Suprapubic skin (tissue), 4 donors: ENCODE data around the gene JPH2. TPM values are rescaled to one million over a fixed set of nuclear protein-coding genes. Genes with fewer than 3 reads are reported as not detected.
A peak's percentile ranks its signal among the peaks of the same experiment; 100 is the strongest.

Experiments used
- DNase-seq, 2 donors: peaks; one replicate each; pipeline ENCODE4 v3.0.0-alpha.2; 2019; ENCODE audit warnings: low spot score in 2 of 2
- H3K27ac ChIP-seq: fragments of 200-600 bp; sonication (generic); one replicate; pipeline ENCODE4 v1.5.1; 2019
- H3K27me3 ChIP-seq: fragments of 200-600 bp; sonication (generic); one replicate; pipeline ENCODE4 v1.5.1; 2019
- H3K36me3 ChIP-seq: fragments of 200-600 bp; sonication (generic); one replicate; pipeline ENCODE4 v1.5.1; 2019
- H3K4me1 ChIP-seq: fragments of 200-600 bp; sonication (generic); one replicate; pipeline ENCODE4 v1.5.1; 2019
- H3K4me3 ChIP-seq: fragments of 200-600 bp; sonication (generic); one replicate; pipeline ENCODE4 v1.5.1; 2019; ENCODE audit warnings: mild to moderate bottlenecking
- H3K9me3 ChIP-seq: fragments of 200-600 bp; sonication (generic); one replicate; pipeline ENCODE4 v1.5.1; 2019
- CTCF ChIP-seq, 2 donors: fragments of 200-600 bp in 1 of 2; fragments of 450-650 bp in 1 of 2; sonication (generic) in 1 of 2; IDR thresholded peaks; one replicate each; pipeline ENCODE4 v1.5.1; 2016 to 2019; ENCODE audit warnings: antibody characterized with exemption in 2 of 2, mild to moderate bottlenecking in 1 of 2, moderate library complexity in 1 of 2
- EP300 ChIP-seq: sonication (generic); formaldehyde crosslinking; IDR thresholded peaks from one replicate; pipeline ENCODE4 v1.6.1; 2017; ENCODE audit warnings: antibody characterized with exemption
- POLR2A ChIP-seq, 2 donors: fragments of 450-650 bp; IDR thresholded peaks; one replicate each; pipeline ENCODE4 v1.6.1; 2017; ENCODE audit warnings: antibody characterized with exemption in 2 of 2, mild to moderate bottlenecking in 2 of 2, moderate library complexity in 2 of 2
- POLR2AphosphoS5 ChIP-seq, 3 donors: sonication (generic); formaldehyde crosslinking; IDR thresholded peaks; one replicate each; pipeline ENCODE4 v1.6.1; 2017; ENCODE audit warnings: antibody characterized with exemption in 3 of 3
- WGBS: methylation state at CpG from one replicate; pipeline ENCODE4 v1.1.5; 2018; 5-methylcytosine and 5-hydroxymethylcytosine counted together
- total RNA-seq, 4 donors: library from RNA; depleted of rRNA; stranded (reverse); fragments of >200 nt; gene quantifications; one replicate each; pipeline ENCODE4 v1.1.0, GENCODE V29; 2016

The JPH2 gene
- total RNA-seq, 4 donors from 2014 or later: 3.8 to 5.0 (median 4.5) TPM

GRCh38 chr20:44154521-44155001 is 32.4 kb downstream of the JPH2 start:
- H3K36me3 ChIP-seq: no peaks in the 10 kb centered on the region
- no peak for DNase-seq
- H3K27ac ChIP-seq: no peak overlapping the region
- H3K9me3 ChIP-seq: no peaks in the 10 kb centered on the region
- TF ChIP-seq EP300: no peak
- no peak for TF ChIP-seq POLR2AphosphoS5 (IDR thresholded peaks at IDR 0.05)
- no peak for TF ChIP-seq CTCF (IDR thresholded peaks at IDR 0.05)
- TF ChIP-seq POLR2A (IDR thresholded peaks at IDR 0.05): no peak
- peaks cover 8% of the 10 kb centered on the region for H3K27me3 ChIP-seq
- no peak overlapping the region for H3K4me3 ChIP-seq
- H3K4me1 ChIP-seq: peaks cover 6% of the 10 kb centered on the region
- WGBS: 17% methylated on average over 7 of the region's 7 CpGs

GRCh38 chr20:44153636-44154043 is 33.3 kb downstream of the JPH2 start:
- Histone ChIP-seq H3K9me3 (no peaks in the 10 kb centered on the region), H3K36me3 (no peaks in the 10 kb centered on the region), H3K27ac (peak overlapping the region; percentile 15), H3K27me3 (peaks cover 5% of the 10 kb centered on the region), H3K4me1 (peaks cover 6% of the 10 kb centered on the region), H3K4me3 (no peak overlapping the region)
- 43% methylated on average over 6 of the region's 6 CpGs for WGBS
- no peak for DNase-seq
- TF ChIP-seq POLR2A (IDR thresholded peaks at IDR 0.05) (no peak), EP300 (no peak), CTCF (IDR thresholded peaks at IDR 0.05) (no peak), POLR2AphosphoS5 (IDR thresholded peaks at IDR 0.05) (no peak)

GRCh38 chr20:44151621-44152416 is 35.2 kb downstream of the JPH2 start:
- TF ChIP-seq POLR2AphosphoS5 (IDR thresholded peaks at IDR 0.05) (no peak), EP300 (no peak), CTCF (IDR thresholded peaks at IDR 0.05) (no peak), POLR2A (IDR thresholded peaks at IDR 0.05) (no peak)
- Histone ChIP-seq H3K9me3 (no peaks in the 10 kb centered on the region), H3K27ac (peak overlapping the region; percentile 55), H3K4me3 (no peak overlapping the region), H3K27me3 (peaks cover 5% of the 10 kb centered on the region), H3K4me1 (peaks cover 6% of the 10 kb centered on the region), H3K36me3 (no peaks in the 10 kb centered on the region)
- WGBS: 57% methylated on average over 14 of the region's 14 CpGs
- DNase-seq: no peak

GRCh38 chr20:44146272-44146671 is 40.7 kb downstream of the JPH2 start:
- no peaks in the 10 kb centered on the region for H3K9me3 ChIP-seq
- H3K27me3 ChIP-seq: no peaks in the 10 kb centered on the region
- DNase-seq: no peak
- H3K4me1 ChIP-seq: no peaks in the 10 kb centered on the region
- no peak overlapping the region for H3K27ac ChIP-seq
- H3K36me3 ChIP-seq: no peaks in the 10 kb centered on the region
- H3K4me3 ChIP-seq: no peak overlapping the region
- 90% methylated on average over 4 of the region's 4 CpGs for WGBS
- no peak for TF ChIP-seq POLR2A (IDR thresholded peaks at IDR 0.05)
- TF ChIP-seq EP300: no peak
- TF ChIP-seq CTCF (IDR thresholded peaks at IDR 0.05): no peak
- TF ChIP-seq POLR2AphosphoS5 (IDR thresholded peaks at IDR 0.05): no peak

GRCh38 chr20:44145131-44145775 is 41.7 kb downstream of the JPH2 start:
- DNase-seq: no peak
- no peaks in the 10 kb centered on the region for H3K4me1 ChIP-seq
- H3K4me3 ChIP-seq: no peak overlapping the region
- H3K27me3 ChIP-seq: peaks cover 9% of the 10 kb centered on the region
- no peaks in the 10 kb centered on the region for H3K36me3 ChIP-seq
- no peak overlapping the region for H3K27ac ChIP-seq
- 90% methylated on average over 17 of the region's 18 CpGs for WGBS
- no peaks in the 10 kb centered on the region for H3K9me3 ChIP-seq
- TF ChIP-seq CTCF (IDR thresholded peaks at IDR 0.05): no peak
- TF ChIP-seq POLR2AphosphoS5 (IDR thresholded peaks at IDR 0.05): no peak
- TF ChIP-seq EP300: no peak
- no peak for TF ChIP-seq POLR2A (IDR thresholded peaks at IDR 0.05)
